Glomerular endothelial cell (primary cell): Measurements from ENCODE around the gene HCRT. TPM values are rescaled to one million over a fixed set of nuclear protein-coding genes. Genes with fewer than 3 reads are reported as not detected.
"Not testable (repeated sequence)": the region's sequence is repeated elsewhere in the genome, so short reads cannot be mapped to it uniquely, and the experiment has no call there.

Experiments used
- DNase-seq: peaks from one replicate; pipeline ENCODE4 v3.0.0-alpha.2; 2011; ENCODE audit warnings: low read depth, low spot score; ENCODE audit errors: extremely low read depth
- total RNA-seq: library from RNA; depleted of rRNA; stranded (reverse); fragments of >200 nt; gene quantifications from 2 replicates; pipeline ENCODE4 v1.2.3, GENCODE V29; 2015

HCRT gene
- total RNA-seq, 1 donor from 2014 or later: not detected

DNA sequence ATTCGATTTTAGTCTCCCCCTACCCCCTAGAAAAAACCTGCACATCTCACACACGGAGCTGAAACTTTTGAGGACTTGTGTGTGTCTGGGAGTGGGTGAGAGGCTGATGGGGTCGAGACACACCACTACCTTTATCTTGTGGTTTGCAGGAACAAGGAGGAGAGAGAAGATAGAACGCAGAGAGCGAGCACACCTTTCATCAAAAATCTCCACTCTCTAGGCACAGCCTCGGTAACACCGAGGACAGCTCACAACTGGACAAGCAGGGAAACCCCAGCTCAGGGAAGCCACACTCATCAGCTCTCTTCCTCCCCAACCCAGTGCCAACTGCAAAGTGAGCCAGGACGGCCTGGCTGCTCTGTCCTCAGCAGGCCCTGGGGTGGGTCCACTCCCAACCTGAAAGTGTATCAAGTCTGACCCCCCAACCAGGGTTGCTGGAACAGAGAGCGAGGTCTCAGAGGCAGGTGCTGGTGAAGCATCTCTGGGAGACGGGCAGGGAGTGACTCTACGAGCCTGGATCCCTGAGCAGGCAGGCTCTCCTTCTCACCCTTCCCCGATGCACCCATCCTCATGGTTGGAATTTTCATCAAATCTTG is 14.3 kb upstream of the HCRT start:
- DNase-seq: no peak

GRCh38 chr17:42198897-42199296 is 13.6 kb upstream of the HCRT start:
- no peak for DNase-seq

DNA sequence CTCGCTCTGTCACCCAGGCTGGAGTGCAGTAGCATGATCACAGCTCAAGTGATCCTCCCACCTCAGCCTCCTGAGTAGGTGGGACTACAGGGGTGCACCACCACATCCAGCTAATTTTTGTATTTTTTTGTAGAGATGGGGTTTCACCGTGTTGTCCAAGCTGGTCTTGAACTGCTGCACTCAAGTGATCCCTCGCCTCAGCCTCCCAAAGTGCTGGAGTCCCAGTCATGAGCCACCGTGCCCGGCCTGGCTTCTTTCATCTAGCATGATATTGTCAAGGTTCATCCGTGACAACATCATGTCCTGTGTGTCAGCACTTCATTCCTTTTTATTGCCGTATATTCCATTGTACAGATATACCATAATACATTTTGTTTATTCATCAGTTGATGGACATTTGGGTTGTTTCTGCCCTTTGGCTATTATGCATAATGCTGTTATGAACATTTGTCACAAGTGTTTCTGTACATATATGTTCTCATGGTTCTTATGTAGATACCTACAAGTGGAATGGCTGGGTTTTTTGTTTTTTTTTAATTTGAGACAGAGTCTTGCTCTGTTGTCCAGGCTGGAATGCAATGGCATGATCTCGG is 12.4 kb upstream of the HCRT start:
- no peak for DNase-seq

DNA sequence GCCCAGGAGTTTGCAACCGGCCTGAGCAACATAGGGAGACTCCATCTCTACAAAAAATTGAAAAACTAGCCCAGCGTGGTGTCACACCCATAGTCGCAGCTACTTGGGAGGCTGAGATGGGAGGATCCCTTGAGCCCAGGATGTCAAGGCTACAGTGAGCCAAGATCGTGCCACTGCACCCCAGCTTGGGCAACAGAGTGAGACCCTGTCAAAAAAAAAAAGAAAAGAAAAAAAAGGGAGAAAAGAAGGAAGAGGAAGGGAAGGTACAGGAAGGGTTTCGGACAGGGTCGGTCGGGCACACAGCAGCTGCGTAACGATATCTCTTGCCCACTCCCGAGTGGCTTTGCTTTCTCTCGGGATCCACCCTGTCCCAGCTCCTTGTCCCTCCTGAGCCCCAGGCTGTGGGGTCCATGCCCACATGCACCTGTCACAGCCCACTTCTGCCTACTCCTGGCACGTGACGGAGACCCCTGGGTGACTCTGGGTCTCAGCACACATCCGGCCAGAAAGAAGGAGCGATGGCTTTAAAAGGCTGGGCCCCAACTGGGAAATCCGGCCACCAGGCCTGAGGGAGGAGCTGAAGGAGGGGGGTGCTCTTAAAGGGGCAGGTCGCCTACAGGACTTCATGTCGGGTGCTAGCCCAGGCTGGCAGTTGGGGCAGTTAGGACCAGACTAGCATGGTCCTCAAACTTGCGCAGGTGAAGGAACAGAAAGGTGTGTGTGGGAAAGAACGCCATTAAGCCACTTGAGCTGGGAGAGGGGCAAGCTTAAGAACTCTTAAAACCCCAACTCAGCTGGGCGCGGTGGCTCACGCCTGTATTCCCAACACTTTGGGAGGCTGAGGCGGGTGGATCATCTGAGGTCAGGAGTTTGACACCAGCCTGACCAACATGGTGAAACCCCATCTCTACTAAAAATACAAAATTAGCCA is 9.0 kb upstream of the HCRT start, which contains the start of gene GHDC:
GHDC (minus strand) TSS at position 526 of the 931 bp plus-strand sequence. CDS start 913 bp downstream, outside the sequence.
- no peak for DNase-seq

- DNase-seq: no peak
These were observed 8.1 kb upstream of the HCRT start for GRCh38 chr17:42193216-42193968.

GRCh38 chr17:42192189-42193126 is 7.2 kb upstream of the HCRT start:
- no peak for DNase-seq

- DNase-seq: no peak
These were observed 6.0 kb upstream of the HCRT start for GRCh38 chr17:42191275-42191608.

DNA sequence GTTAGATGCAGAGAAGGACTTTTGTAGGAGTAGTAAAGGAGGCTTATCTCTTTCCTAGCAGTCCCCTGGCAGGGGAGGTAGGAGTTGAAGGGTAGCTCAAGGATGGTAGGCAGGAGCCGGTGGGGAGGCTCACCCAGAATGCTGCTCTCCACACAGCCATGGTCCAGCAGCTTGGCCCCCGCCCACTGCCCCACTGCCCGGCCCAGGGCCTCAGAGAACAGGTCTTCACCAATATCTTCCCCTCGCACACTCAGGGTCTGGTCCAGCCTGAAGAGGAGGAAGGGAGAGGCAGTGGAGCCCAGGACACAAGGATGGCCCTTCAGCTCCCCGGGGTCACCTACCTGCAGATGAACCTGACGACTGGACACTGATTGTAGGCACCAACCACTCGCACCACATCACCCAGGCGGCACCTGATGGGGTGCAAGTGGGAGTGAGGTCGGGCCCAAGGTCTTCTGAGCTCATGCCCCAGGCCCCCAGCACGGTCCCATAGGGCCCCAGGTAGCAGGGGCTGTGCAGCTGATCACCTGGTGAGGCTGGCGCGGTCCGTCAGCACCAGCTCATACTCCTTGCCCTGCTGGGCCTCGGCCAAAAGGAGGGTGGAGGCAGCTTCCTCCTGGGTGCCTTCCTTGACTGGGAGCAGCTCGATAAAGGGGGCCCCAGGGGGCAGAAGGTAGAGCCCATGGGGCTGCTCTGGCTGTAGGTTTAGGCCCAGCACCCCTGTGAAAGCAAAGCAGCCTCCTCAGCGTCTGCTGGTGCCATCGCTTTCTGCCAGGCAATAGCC is 5.4 kb upstream of the HCRT start:
- DNase-seq: no peak

DNA sequence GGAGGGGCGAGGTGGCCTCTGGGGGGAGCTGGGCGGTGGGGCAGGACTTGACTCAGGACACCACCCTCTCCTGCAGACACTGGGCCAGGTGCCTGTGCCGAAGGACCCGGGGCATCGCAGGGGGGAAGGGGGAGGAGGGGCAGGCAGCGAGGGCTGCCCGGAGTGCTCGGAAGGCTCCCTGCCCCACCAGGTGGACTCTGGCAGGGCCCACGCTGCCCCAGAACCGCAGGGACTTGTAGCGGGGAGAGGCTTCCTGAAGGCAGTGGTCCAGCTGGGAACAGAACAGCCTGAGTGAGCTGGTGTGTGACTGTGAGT is 4.4 kb upstream of the HCRT start:
- DNase-seq: no peak

DNA sequence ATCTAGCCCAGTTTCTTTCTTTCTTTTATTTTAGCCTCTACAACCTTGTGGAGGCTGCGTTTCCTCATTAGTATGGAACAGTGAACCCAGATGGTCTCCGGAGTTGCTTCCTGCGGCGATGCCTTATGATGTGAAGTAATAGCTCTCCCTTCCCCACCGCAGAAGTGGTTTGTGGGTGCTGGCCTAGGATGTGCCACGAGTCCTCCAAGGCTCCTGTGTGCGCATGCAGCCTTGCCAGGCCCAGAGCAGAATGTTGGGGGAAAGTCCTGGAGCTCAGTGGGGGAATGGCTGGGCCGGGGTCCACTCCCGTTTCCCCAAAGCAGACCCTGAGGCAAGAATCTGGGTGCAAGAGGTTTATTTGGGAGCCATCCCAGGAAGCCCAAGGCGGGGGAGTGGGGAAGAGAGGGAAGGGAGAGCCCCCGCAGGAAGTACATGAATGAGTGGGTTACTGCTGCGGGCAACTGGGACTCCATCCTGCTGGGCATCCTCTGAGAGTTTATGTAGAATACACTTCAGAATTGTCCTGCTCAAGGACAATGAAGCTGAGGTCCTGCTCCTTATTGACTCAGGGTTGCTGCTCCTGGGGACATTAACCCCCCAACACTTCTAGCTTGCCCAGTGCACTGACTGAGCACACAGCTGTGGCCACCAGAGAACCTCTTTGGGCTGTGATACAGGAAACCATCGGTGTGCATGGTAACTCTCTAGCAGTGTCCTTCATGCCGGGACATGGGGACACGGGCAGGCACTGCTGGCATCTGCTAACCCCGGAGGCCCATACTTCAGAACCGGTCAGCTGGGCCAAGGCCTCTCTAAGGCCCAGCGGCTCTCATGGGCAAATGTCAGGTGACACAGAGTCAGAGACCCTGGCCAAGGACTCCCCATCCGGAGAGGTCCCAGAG is 3.7 kb upstream of the HCRT start:
- DNase-seq: no peak

DNA sequence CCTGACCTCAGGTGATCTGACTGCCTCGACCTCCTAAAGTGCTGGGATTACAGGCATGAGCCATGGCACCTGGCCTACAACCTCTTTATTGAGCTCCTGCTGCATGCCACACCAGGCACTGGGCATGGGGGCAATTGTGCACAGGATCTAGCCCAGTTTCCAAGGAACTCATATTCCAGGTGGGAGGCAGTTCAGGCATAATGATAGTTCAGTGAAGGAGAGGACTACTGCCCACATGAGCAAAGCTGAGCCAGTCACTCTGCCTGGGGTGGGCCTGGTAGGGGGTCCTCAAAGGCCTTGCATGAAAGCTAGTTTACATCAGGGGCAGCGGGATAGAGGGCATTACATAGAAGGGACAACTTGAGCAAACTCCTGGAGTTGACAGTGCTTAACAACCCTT is 2.6 kb upstream of the HCRT start:
- DNase-seq: no peak

- not testable (repeated sequence) for DNase-seq
These were observed 939 bp upstream of the HCRT start for GRCh38 chr17:42186191-42186590.

GRCh38 chr17:42185621-42185930 is 324 bp upstream of the HCRT start:
- DNase-seq: no peak

GRCh38 chr17:42183741-42184711 is 1.2 kb downstream of the HCRT start:
- no peak for DNase-seq

DNA sequence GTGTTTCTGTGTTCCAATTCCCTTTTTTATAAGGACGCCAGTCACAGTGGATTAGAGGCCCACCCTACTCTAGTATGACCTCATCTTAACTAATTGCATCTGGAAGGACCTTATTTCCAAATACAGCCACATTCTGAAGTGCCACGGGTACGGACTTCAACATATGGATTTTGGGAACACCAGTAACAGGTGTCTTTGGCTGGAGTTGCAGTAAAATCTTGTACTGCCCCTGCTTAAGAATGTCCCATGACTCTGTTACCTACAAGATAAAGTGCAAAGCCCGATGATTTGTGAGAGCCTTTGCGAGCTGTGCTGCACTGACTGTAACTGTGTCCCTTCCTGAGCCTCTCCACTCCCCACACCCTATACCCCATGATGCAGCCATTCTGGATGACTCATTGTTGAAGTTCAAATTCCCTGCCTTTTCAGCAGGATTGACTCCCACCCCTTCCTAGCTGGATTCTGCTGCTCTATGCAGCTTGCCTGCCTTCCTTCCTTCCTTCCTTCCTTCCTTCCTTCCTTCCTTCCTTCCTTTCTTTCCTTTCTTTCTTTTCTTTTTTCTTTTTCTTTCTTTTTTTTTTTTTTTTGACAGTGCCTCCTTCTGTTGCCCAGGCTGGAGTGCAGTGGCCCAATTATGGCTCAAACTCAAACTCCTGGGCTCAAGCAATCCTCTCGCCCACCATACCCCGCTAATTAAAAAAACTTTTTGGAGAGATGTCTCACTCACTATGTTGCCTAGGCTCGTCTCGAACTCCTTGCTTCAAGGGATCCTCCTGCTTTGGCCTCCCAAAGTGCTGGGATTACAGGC is 2.1 kb downstream of the HCRT start:
- no peak for DNase-seq

- DNase-seq: no peak
These were observed 3.4 kb downstream of the HCRT start for GRCh38 chr17:42181851-42182207.
